SJSA1 (cell line): Measurements from ENCODE around the gene SEPTIN10. TPM values are rescaled to one million over a fixed set of nuclear protein-coding genes. Genes with fewer than 3 reads are reported as not detected.
A peak's percentile ranks its signal among the peaks of the same experiment; 100 is the strongest.

Experiments used
- DNase-seq, 2 experiments: peaks; one replicate each; pipeline ENCODE4 v3.0.0-alpha.2; 2015 to 2020; ENCODE audit warnings: low spot score in 2 of 2, low read depth in 1 of 2
- H3K27ac ChIP-seq: fragments of 250-450 bp; sonication (Bioruptor Pico); 2 replicates; pipeline ENCODE4 v1.5.1; 2020; ENCODE audit warnings: mild to moderate bottlenecking, moderate library complexity
- H3K27me3 ChIP-seq: fragments of 250-450 bp; sonication (Bioruptor Pico); replicated peaks from 2 replicates; pipeline ENCODE4 v1.5.1; 2020; ENCODE audit warnings: mild to moderate bottlenecking, moderate library complexity
- H3K36me3 ChIP-seq: fragments of 250-450 bp; sonication (Bioruptor Pico); 2 replicates; pipeline ENCODE4 v1.5.1; 2020; ENCODE audit warnings: mild to moderate bottlenecking
- H3K4me1 ChIP-seq: fragments of 250-450 bp; sonication (Bioruptor Pico); replicated peaks from 2 replicates; pipeline ENCODE4 v1.6.1; 2021; ENCODE audit warnings: mild to moderate bottlenecking
- H3K4me3 ChIP-seq: fragments of 250-450 bp; sonication (Bioruptor Pico); 2 replicates; pipeline ENCODE4 v1.5.1; 2020; ENCODE audit warnings: mild to moderate bottlenecking
- H3K9me3 ChIP-seq: fragments of 250-450 bp; sonication (Bioruptor Pico); replicated peaks from 2 replicates; pipeline ENCODE4 v1.5.1; 2020; ENCODE audit warnings: mild to moderate bottlenecking
- total RNA-seq: library from RNA; depleted of rRNA; stranded (reverse); fragments of >200 nt; shearing (Covaris generic); gene quantifications from 2 replicates; pipeline ENCODE4 v1.2.3, GENCODE V29; 2014

The SEPTIN10 gene
- total RNA-seq, 1 experiment from 2014 or later, result 103 TPM

DNA sequence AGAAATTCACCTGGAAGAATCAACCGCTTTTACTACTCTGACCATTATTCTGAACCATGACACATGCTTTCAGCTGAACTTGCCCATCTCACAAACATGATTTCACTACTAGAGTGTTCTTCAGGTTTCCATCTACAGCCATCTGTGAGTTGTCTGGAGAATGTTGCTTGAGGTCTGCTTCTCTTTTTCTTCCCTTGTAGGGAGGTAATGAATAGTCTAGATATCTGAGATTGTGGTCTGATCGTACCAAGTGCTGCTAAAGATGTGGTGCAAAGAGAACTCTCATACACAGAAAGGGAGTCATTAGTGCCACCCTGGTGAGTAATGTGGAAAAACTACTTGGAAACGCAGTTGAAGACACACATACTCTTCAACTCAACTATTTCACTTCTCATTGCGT is 10.6 kb upstream of the SEPTIN10 start:
- no peak overlapping the region for H3K27ac ChIP-seq
- no peaks in the 10 kb centered on the region for H3K36me3 ChIP-seq
- no peaks in the 10 kb centered on the region for H3K4me1 ChIP-seq
- H3K27me3 ChIP-seq, result no peaks in the 10 kb centered on the region
- no peak for DNase-seq
- no peaks in the 10 kb centered on the region for H3K9me3 ChIP-seq
- H3K4me3 ChIP-seq, result no peak overlapping the region

DNA sequence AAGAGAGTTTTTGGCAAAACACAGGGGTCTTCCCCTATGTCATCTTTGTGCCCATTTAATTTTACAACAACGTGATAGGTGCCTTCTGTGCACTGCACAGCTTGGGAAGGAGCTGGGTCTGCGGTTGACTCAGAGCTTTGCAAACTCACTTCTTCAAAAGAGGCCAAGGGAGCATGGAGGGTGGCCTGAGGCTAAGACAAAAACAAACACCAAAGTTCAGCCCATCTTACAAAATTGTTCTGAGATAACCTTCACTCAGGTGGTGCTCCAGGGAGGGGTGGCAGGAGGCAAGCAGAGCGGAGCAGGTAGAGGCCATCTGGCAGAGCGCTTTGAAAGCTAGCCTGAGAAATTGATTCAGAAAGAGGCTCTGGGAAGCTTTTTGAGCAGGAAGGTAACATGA is 10.2 kb upstream of the SEPTIN10 start:
- Histone ChIP-seq H3K4me1 (no peaks in the 10 kb centered on the region), H3K36me3 (no peaks in the 10 kb centered on the region), H3K27ac (no peak overlapping the region), H3K4me3 (no peak overlapping the region), H3K9me3 (no peaks in the 10 kb centered on the region), H3K27me3 (no peaks in the 10 kb centered on the region)
- no peak for DNase-seq

GRCh38 chr2:109623297-109623696 is 9.5 kb upstream of the SEPTIN10 start:
- Histone ChIP-seq H3K4me1 (no peaks in the 10 kb centered on the region), H3K4me3 (no peak overlapping the region), H3K9me3 (no peaks in the 10 kb centered on the region), H3K36me3 (no peaks in the 10 kb centered on the region), H3K27ac (no peak overlapping the region), H3K27me3 (no peaks in the 10 kb centered on the region)
- no peak for DNase-seq

DNA sequence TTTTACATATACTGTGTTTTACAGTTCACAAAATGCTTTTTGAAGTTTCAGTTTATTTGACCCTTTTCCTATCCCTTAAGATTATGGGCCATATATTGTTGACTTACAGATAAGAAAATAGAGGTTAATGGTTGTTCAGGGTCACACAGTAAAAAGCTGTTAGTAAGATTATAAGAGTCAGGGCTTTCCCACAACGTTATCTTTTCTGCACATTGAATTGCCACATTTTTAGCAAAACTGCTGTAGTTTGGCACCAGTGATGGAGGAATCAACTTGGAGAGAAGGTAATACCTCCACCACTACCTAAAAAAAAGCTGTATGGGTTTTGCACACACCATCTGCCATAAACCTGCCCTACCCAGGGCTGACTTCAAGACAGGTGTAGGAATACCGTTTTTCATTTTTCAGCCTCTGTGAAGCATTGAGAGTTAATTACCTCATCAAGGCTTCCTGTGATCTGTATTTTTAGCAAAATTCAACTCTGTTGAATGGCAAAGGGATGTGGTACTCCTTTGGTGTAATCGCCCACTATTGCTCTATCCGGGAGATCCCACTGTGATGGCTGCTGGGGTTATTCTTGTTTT is 5.4 kb upstream of the SEPTIN10 start:
- Histone ChIP-seq H3K9me3 (peaks cover 5% of the 10 kb centered on the region; the same call in 1 of the 2 replicates), H3K27me3 (no peaks in the 10 kb centered on the region), H3K36me3 (peaks cover 23% of the 10 kb centered on the region), H3K4me3 (no peak overlapping the region), H3K27ac (no peak overlapping the region), H3K4me1 (peaks cover 23% of the 10 kb centered on the region)
- no peak for DNase-seq

DNA sequence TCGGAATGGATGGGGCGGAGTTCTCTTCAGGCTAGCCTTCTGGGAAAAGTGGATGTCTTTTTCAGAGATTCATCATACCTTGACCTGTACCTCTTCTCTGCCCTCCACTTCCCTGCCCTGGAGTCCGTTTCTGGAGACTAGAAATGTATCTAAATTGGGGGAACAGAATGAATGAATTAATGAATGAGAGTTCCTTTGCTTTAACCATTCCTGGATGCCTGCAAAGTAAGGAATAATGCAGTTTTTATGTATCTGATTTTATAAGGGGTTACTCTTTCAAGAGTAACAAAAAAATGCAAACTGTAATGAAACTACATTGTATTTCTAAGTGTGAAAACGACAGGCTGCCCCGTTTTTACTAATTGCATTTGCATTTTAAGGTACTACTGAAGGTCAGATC is 2.4 kb upstream of the SEPTIN10 start:
- Histone ChIP-seq H3K27ac (no peak overlapping the region), H3K4me3 (no peak overlapping the region)

GRCh38 chr2:109615637-109616144 is 1.9 kb upstream of the SEPTIN10 start:
- Histone ChIP-seq H3K4me1 (peaks cover 38% of the 10 kb centered on the region), H3K36me3 (peaks cover 32% of the 10 kb centered on the region), H3K9me3 (peaks cover 5% of the 10 kb centered on the region; the same call in 1 of the 2 replicates), H3K4me3 (peak overlapping the region; percentile 97; the same call in 1 of the 2 replicates), H3K27me3 (no peaks in the 10 kb centered on the region), H3K27ac (no peak overlapping the region)
- no peak for DNase-seq

More for the DNA sequence above, 2.4 kb upstream of the SEPTIN10 start:
- H3K27me3 ChIP-seq, result no peaks in the 10 kb centered on the region
- H3K4me1 ChIP-seq, result peaks cover 35% of the 10 kb centered on the region
- peaks cover 30% of the 10 kb centered on the region for H3K36me3 ChIP-seq
- no peak for DNase-seq
- H3K9me3 ChIP-seq, result peaks cover 5% of the 10 kb centered on the region; the same call in 1 of the 2 replicates

- Histone ChIP-seq H3K36me3 (peaks cover 39% of the 10 kb centered on the region), H3K4me1 (peaks cover 46% of the 10 kb centered on the region), H3K27ac (peak overlapping the region; percentile 94), H3K4me3 (peak overlapping the region; percentile 97), H3K27me3 (no peaks in the 10 kb centered on the region), H3K9me3 (peaks cover 5% of the 10 kb centered on the region; the same call in 1 of the 2 replicates)
- no peak for DNase-seq
Observed at GRCh38 chr2:109614715-109615636, 1.2 kb upstream of the SEPTIN10 start.

DNA sequence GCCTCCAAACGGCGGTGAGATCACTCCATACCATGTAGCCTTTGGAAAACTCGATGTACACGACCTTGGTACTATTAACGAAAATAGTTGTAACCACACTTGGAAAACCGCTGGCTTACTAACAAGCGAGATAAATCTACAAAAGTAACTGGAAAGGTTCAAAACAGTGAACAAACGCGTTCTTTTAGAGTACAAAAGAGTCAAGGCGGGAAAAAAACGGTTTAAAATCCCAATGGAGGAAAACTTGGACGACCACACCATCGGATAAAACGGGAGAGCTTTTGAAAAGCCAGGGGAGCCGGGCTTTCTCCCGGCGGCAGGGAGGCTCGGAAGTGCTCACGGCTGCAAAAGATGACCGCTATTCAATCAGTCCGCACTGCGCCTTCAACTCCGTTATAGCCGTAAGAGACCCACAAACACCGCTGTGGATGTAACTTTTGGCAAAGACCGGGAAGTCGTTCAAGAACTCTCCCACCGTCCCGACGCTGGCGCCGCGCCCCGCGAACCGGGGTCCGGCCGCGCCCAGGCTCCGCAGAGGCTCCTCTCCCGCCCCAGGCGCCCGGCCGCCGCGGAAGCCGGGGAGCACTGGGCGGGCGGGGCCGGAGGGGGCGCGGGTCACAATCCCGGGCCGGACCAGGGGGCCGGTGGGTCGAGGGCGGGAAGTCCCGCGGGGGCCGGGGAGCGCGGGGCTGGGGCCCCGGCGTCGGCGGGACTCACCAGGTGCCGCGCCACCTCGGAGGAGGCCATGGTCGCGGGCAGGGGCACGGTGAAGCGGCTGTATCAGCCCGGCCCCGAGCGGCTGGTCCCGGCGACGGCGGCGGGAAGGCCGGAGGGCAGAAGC is 465 bp downstream of the SEPTIN10 start:
- Histone ChIP-seq H3K9me3 (peaks cover 5% of the 10 kb centered on the region; the same call in 1 of the 2 replicates), H3K4me1 (peaks cover 59% of the 10 kb centered on the region), H3K36me3 (peaks cover 39% of the 10 kb centered on the region), H3K27me3 (no peaks in the 10 kb centered on the region), H3K27ac (peak overlapping the region; percentile 94), H3K4me3 (peak overlapping the region; percentile 97)
- peak; percentile 56 to 69 for DNase-seq

GRCh38 chr2:109611467-109612095 is 2.2 kb downstream of the SEPTIN10 start:
- no peaks in the 10 kb centered on the region for H3K27me3 ChIP-seq
- peaks cover 76% of the 10 kb centered on the region for H3K4me1 ChIP-seq
- 0 out of 2 replicates have a peak overlapping the region, but pooled peaks have one; percentile 94 for H3K27ac ChIP-seq
- peak in 1 of 2 experiments; percentile 38 for DNase-seq
- peaks cover 5% of the 10 kb centered on the region; the same call in 1 of the 2 replicates for H3K9me3 ChIP-seq
- peaks cover 36% of the 10 kb centered on the region for H3K36me3 ChIP-seq
- H3K4me3 ChIP-seq, result peak overlapping the region; percentile 97

GRCh38 chr2:109609352-109610024 is 4.3 kb downstream of the SEPTIN10 start:
- Histone ChIP-seq H3K9me3 (peaks cover 3% of the 10 kb centered on the region; the same call in 1 of the 2 replicates), H3K27ac (peak overlapping the region; percentile 85), H3K4me3 (peak overlapping the region; percentile 28), H3K36me3 (peaks cover 22% of the 10 kb centered on the region), H3K4me1 (peaks cover 76% of the 10 kb centered on the region), H3K27me3 (no peaks in the 10 kb centered on the region)
- DNase-seq, result peak; percentile 61 to 89

DNA sequence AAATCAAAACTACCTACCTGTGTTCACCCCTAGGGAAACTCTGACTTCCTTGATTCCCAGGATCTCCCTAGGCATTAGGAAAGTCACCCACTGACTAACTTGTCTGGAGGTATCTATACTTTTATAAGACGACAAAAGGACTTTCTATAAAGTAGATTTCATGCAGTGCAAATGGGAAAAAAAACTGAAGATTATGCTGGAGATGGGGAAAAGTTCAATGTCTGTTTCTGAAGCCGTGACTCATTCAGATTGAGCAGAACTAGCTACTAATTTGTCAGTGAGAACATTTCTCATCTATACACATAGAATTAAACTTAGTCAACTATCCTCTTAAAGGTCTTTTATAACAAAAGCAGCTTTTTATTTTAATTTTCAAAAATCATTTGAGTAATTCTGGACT is 6.0 kb downstream of the SEPTIN10 start:
- Histone ChIP-seq H3K4me3 (no peak overlapping the region), H3K27ac (peak overlapping the region; percentile 85), H3K27me3 (no peaks in the 10 kb centered on the region), H3K4me1 (peaks cover 75% of the 10 kb centered on the region), H3K9me3 (no peaks in the 10 kb centered on the region), H3K36me3 (peaks cover 17% of the 10 kb centered on the region)
- no peak for DNase-seq

- H3K27ac ChIP-seq, result peak overlapping the region; percentile 9
- DNase-seq, result peak; percentile 61 to 67
- H3K9me3 ChIP-seq, result no peaks in the 10 kb centered on the region
- H3K27me3 ChIP-seq, result no peaks in the 10 kb centered on the region
- peaks cover 17% of the 10 kb centered on the region for H3K36me3 ChIP-seq
- H3K4me3 ChIP-seq, result no peak overlapping the region
- peaks cover 48% of the 10 kb centered on the region for H3K4me1 ChIP-seq
Observed at GRCh38 chr2:109604597-109604996, 9.2 kb downstream of the SEPTIN10 start.
